ENCODE data around the gene ADI1.

Gene ADI1

DNA sequence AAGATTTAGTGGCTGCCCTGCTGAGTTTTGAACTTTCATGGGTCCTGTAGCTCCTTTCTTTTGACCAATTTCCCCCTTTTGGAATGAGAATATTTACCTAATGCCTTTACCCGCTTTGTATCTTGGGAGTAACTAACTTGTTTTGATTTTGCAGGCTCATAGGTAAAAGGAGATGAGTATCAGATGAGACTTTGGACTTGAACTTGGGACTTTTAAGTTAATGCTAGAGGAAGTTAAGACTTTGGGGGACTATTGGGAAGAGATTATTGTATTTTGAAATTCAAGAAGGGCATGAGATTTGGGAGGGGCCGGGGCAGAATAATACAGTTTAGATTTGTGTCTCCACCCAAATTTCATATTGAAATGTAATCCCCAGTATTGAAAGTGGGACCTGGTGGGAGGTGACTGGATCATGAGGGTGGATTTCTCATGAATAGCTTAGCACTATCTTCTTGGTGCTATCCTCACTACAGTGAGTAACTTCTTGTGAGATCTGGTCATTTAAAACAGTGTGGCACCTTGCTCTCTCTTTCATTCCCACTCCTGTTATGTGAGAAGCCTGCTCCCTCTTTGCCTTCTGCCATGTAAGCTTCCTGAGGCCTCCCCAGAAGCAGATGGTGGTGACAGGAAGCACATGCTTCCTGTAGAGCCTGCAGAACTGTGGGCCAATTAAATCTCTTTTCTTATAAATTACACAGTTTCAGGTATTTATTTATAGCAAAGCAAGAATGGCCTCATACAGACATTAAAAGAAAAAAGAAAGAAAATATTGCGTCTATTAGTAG is 6.1 kb downstream of the ADI1 start:
- peaks cover 36% of the 10 kb centered on the region for H3K79me2 ChIP-seq (ENCODE audit: low read length)
- H3K4me1 ChIP-seq (ENCODE audit: low read length), result peaks cover 5% of the 10 kb centered on the region
- H4K20me1 ChIP-seq (ENCODE audit: insufficient read depth, low read length), result peaks cover 5% of the 10 kb centered on the region
- no peaks in the 10 kb centered on the region for H3K9me3 ChIP-seq (ENCODE audit: insufficient read depth, low read length)
- H3K9ac ChIP-seq (ENCODE audit: low read length), result no peak overlapping the region
- no peaks in the 10 kb centered on the region for H3K27me3 ChIP-seq (ENCODE audit: low read depth, low read length)
- TF ChIP-seq CTCF (IDR thresholded peaks at IDR 0.05; ENCODE audit: low read depth, low read length), result no peak
- TF ChIP-seq EZH2phosphoT487 (IDR thresholded peaks at IDR 0.05; ENCODE audit: low read depth), result no peak
- H3K4me2 ChIP-seq (ENCODE audit: low read length), result no peak overlapping the region
- no peak overlapping the region for H3K4me3 ChIP-seq (ENCODE audit: low read length)
- peaks cover 33% of the 10 kb centered on the region for H3K36me3 ChIP-seq (replicated peaks; ENCODE audit: low read depth, low read length)
- H2AFZ ChIP-seq (ENCODE audit: low read depth, low read length), result no peak overlapping the region
- no peak overlapping the region for H3K27ac ChIP-seq (ENCODE audit: low read length)

DNA sequence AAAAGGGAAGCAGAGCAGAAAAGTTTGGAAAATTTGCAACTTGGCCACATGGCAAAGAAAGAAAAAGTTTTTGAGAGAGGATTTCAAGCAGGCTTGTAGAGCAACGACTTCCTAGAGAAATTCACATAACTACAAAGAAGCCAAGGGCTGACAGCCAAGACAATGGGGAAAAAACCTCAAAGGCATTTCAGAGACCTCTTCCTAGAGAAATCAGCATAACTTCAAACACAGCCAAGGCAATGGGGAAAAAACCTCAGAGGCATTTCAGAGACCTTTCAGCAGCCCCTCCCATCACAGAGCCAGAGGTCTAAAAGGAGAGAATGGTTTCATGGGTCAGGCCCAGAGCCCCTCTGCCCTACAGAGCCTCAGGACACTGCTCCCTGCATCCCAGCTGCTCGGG is 7.2 kb downstream of the ADI1 start:
- H2AFZ ChIP-seq (ENCODE audit: low read depth, low read length), result no peak overlapping the region
- H3K9ac ChIP-seq (ENCODE audit: low read length), result no peak overlapping the region
- H3K4me2 ChIP-seq (ENCODE audit: low read length), result no peak overlapping the region
- H3K36me3 ChIP-seq (replicated peaks; ENCODE audit: low read depth, low read length), result peaks cover 30% of the 10 kb centered on the region
- peaks cover 25% of the 10 kb centered on the region for H3K79me2 ChIP-seq (ENCODE audit: low read length)
- H3K4me3 ChIP-seq (ENCODE audit: low read length), result no peak overlapping the region
- no peaks in the 10 kb centered on the region for H3K27me3 ChIP-seq (ENCODE audit: low read depth, low read length)
- no peak for TF ChIP-seq CTCF (IDR thresholded peaks at IDR 0.05; ENCODE audit: low read depth, low read length)
- no peak for TF ChIP-seq EZH2phosphoT487 (IDR thresholded peaks at IDR 0.05; ENCODE audit: low read depth)
- H4K20me1 ChIP-seq (ENCODE audit: insufficient read depth, low read length), result no peaks in the 10 kb centered on the region; the same call in 1 of the 2 replicates
- H3K4me1 ChIP-seq (ENCODE audit: low read length), result no peaks in the 10 kb centered on the region
- no peaks in the 10 kb centered on the region for H3K9me3 ChIP-seq (ENCODE audit: insufficient read depth, low read length)
- no peak overlapping the region for H3K27ac ChIP-seq (ENCODE audit: low read length)

DNA sequence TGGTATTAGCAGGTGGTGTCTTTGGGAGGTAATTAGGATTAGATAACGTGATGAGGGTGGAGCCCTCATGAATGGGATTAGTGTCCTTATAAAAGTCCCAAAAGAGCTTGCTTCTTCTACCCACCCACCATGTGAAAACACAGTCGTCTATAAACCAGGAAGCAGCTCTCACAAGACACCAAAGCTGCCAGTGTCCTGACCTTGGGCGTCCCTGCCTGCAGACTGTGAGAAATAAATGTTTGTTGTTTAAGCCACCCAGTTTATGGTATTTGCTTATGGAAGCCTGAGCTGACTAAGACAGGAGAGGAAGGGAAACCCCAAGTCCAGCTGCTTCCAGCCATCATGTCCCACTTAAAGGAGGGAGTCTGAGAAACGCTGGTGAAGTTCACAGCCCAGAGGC is 13.6 kb downstream of the ADI1 start:
- Histone ChIP-seq H3K27ac (ENCODE audit: low read length) (no peak overlapping the region), H3K4me3 (ENCODE audit: low read length) (no peak overlapping the region)

More for the DNA sequence above, 13.6 kb downstream of the ADI1 start:
- no peak overlapping the region for H2AFZ ChIP-seq (ENCODE audit: low read depth, low read length)
- H3K9me3 ChIP-seq (ENCODE audit: insufficient read depth, low read length), result no peaks in the 10 kb centered on the region
- no peak overlapping the region for H3K4me2 ChIP-seq (ENCODE audit: low read length)
- no peaks in the 10 kb centered on the region for H3K27me3 ChIP-seq (ENCODE audit: low read depth, low read length)
- H3K9ac ChIP-seq (ENCODE audit: low read length), result no peak overlapping the region
- H3K4me1 ChIP-seq (ENCODE audit: low read length), result no peaks in the 10 kb centered on the region
- H3K36me3 ChIP-seq (replicated peaks; ENCODE audit: low read depth, low read length), result peaks cover 34% of the 10 kb centered on the region
- H3K79me2 ChIP-seq (ENCODE audit: low read length), result peaks cover 42% of the 10 kb centered on the region
- peaks cover 4% of the 10 kb centered on the region; the same call in 1 of the 2 replicates for H4K20me1 ChIP-seq (ENCODE audit: insufficient read depth, low read length)
- TF ChIP-seq CTCF (IDR thresholded peaks at IDR 0.05; ENCODE audit: low read depth, low read length) (no peak), EZH2phosphoT487 (IDR thresholded peaks at IDR 0.05; ENCODE audit: low read depth) (no peak)
